Left forelimb (tissue), 1 donor: ENCODE measurements around the gene DYNC2H1.
A peak's percentile ranks its signal among the peaks of the same experiment; 100 is the strongest.

Experiments
- DNase-seq: peaks from one replicate; pipeline ENCODE4 v3.0.0-alpha.2; 2018; ENCODE audit warnings: low spot score

DYNC2H1 gene

GRCh38 chr11:103108933-103109817 lies at the start of gene DYNC2H1:
Gene DYNC2H1 (plus strand): TSS chr11:103109426. CDS start chr11:103109575, 149 bp downstream.
- peak; percentile 92 for DNase-seq

GRCh38 chr11:103061656-103062055 lies 47.6 kb upstream of the DYNC2H1 start:
- DNase-seq: no peak

- no peak for DNase-seq
Measured at GRCh38 chr11:103067118-103067517, 42.1 kb upstream of the DYNC2H1 start.

- DNase-seq: no peak
Measured at GRCh38 chr11:103069367-103069766, 39.9 kb upstream of the DYNC2H1 start.

GRCh38 chr11:103070142-103070541 lies 39.1 kb upstream of the DYNC2H1 start:
- no peak for DNase-seq

- DNase-seq: no peak
Measured at GRCh38 chr11:103071008-103071407, 38.2 kb upstream of the DYNC2H1 start.

- no peak for DNase-seq
Measured at GRCh38 chr11:103076361-103076760, 32.9 kb upstream of the DYNC2H1 start.

GRCh38 chr11:103077554-103077953 lies 31.7 kb upstream of the DYNC2H1 start:
- no peak for DNase-seq

GRCh38 chr11:103078710-103079109 lies 30.5 kb upstream of the DYNC2H1 start:
- no peak for DNase-seq

GRCh38 chr11:103079833-103080232 lies 29.4 kb upstream of the DYNC2H1 start:
- DNase-seq: no peak

- DNase-seq: no peak
Measured at GRCh38 chr11:103085758-103086365, 23.4 kb upstream of the DYNC2H1 start.

- DNase-seq: no peak
Measured at GRCh38 chr11:103086461-103086860, 22.8 kb upstream of the DYNC2H1 start.

- DNase-seq: peak; percentile 72
Measured at GRCh38 chr11:103091064-103091800, 18.0 kb upstream of the DYNC2H1 start.

GRCh38 chr11:103091801-103092524 lies 17.3 kb upstream of the DYNC2H1 start, which contains the start of gene DCUN1D5:
Gene DCUN1D5 (minus strand): TSS chr11:103092160. CDS start chr11:103091872, 288 bp downstream.
- DNase-seq: peak; percentile 97

GRCh38 chr11:103097279-103097678 lies 11.9 kb upstream of the DYNC2H1 start:
- no peak for DNase-seq

GRCh38 chr11:103109818-103110388 lies 677 bp downstream of the DYNC2H1 start:
- DNase-seq: no peak

GRCh38 chr11:103110391-103110790 lies 1.2 kb downstream of the DYNC2H1 start:
- no peak for DNase-seq

GRCh38 chr11:103111400-103111799 lies 2.2 kb downstream of the DYNC2H1 start:
- no peak for DNase-seq

- no peak for DNase-seq
Measured at GRCh38 chr11:103112364-103112763, 3.1 kb downstream of the DYNC2H1 start.

- no peak for DNase-seq
Measured at GRCh38 chr11:103114836-103115235, 5.6 kb downstream of the DYNC2H1 start.

- DNase-seq: no peak
Measured at GRCh38 chr11:103125462-103125861, 16.2 kb downstream of the DYNC2H1 start.
